Fibroblast of pulmonary artery (primary cell): ENCODE measurements around the gene ATP8B2.

Experiments
- DNase-seq: peaks from one replicate; pipeline ENCODE4 v3.0.0-alpha.2; 2010; ENCODE audit warnings: low read depth
- H3K4me3 ChIP-seq: replicated peaks from 2 replicates; pipeline ENCODE4 v1.5.1; 2011; ENCODE audit warnings: low read depth, mild to moderate bottlenecking, control low read depth, low read length, moderate library complexity
- TF ChIP-seq, protein P1 (sequence below): IDR thresholded peaks from 2 replicates; pipeline ENCODE4 v1.5.1; 2011; ENCODE audit warnings: mild to moderate bottlenecking, control low read depth, low read length, inconsistent platforms; ENCODE audit errors: missing control alignments

The ATP8B2 gene

GRCh38 chr1:154398141-154398540 lies 72.8 kb downstream of the ATP8B2 start:
- H3K4me3 ChIP-seq, result no peak overlapping the region
- TF ChIP-seq, protein P1, sequence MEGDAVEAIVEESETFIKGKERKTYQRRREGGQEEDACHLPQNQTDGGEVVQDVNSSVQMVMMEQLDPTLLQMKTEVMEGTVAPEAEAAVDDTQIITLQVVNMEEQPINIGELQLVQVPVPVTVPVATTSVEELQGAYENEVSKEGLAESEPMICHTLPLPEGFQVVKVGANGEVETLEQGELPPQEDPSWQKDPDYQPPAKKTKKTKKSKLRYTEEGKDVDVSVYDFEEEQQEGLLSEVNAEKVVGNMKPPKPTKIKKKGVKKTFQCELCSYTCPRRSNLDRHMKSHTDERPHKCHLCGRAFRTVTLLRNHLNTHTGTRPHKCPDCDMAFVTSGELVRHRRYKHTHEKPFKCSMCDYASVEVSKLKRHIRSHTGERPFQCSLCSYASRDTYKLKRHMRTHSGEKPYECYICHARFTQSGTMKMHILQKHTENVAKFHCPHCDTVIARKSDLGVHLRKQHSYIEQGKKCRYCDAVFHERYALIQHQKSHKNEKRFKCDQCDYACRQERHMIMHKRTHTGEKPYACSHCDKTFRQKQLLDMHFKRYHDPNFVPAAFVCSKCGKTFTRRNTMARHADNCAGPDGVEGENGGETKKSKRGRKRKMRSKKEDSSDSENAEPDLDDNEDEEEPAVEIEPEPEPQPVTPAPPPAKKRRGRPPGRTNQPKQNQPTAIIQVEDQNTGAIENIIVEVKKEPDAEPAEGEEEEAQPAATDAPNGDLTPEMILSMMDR, result no peak
- DNase-seq, result no peak

- TF ChIP-seq, protein P1, result no peak
Observed at GRCh38 chr1:154398678-154399077, 73.4 kb downstream of the ATP8B2 start.

DNA sequence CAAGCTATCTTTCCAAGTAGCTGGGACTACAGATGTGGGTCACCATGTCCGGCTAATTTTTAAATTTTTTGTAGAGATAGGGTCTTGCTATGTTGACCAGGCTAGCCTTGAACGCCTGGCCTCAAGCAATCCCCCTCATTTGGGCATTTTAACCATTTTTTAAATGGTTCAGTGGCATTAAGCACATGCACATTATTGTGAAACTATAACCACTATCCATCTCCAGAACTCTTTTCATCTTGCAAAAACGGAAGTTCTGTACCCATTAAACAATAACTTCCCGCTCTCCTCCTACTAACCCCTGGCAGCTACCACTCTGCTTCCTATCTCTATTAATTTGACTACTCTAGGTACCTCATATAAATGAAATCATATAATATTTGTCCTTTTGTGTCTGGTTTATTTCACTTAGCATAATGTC lies 75.1 kb downstream of the ATP8B2 start:
- no peak overlapping the region for H3K4me3 ChIP-seq
- TF ChIP-seq, protein P1, result no peak
- DNase-seq, result no peak

More at GRCh38 chr1:154398678-154399077, 73.4 kb downstream of the ATP8B2 start:
- H3K4me3 ChIP-seq, result no peak overlapping the region
- DNase-seq, result no peak
